GM12874 (cell line): ENCODE data around the gene LEF1.

Source experiments
- CTCF ChIP-seq: IDR thresholded peaks from 2 replicates; pipeline ENCODE4 v1.5.1; 2011; ENCODE audit warnings: low read depth, mild to moderate bottlenecking, control low read depth, low read length, moderate library complexity; ENCODE audit not compliant: insufficient read depth

LEF1 gene

GRCh38 chr4:108169664-108170063 is 932 bp upstream of the LEF1 start:
- TF ChIP-seq CTCF = no peak

GRCh38 chr4:108168160-108168670 is 517 bp downstream of the LEF1 start:
- no peak for TF ChIP-seq CTCF

GRCh38 chr4:108166441-108167315 is 2.1 kb downstream of the LEF1 start:
- no peak for TF ChIP-seq CTCF

GRCh38 chr4:108166038-108166437 is 2.7 kb downstream of the LEF1 start:
- TF ChIP-seq CTCF = no peak

GRCh38 chr4:108165586-108165985 is 3.1 kb downstream of the LEF1 start:
- TF ChIP-seq CTCF = no peak

- no peak for TF ChIP-seq CTCF
These were observed 5.4 kb downstream of the LEF1 start for GRCh38 chr4:108163351-108163750.

GRCh38 chr4:108160741-108161352 is 7.9 kb downstream of the LEF1 start:
- TF ChIP-seq CTCF = no peak
